ENCODE measurements around the gene NFS1. TPM values are rescaled to one million over a fixed set of nuclear protein-coding genes. Genes with fewer than 3 reads are reported as not detected.

The NFS1 gene
- total and polyA plus RNA-seq, 2 of the 8 experiments (the other 6 are each of a cell fraction or from before 2014, with no cell fraction given), result 26.1 to 38.8 TPM

- TF ChIP-seq CHD7 (IDR thresholded peaks at IDR 0.05; ENCODE audit: insufficient replicate concordance, low read length) (no peak), RNF2 (IDR thresholded peaks at IDR 0.05; ENCODE audit: borderline replicate concordance, low read depth, low read length, missing control alignments, poor library complexity, severe bottlenecking) (no peak), SIX5 (IDR thresholded peaks at IDR 0.05; ENCODE audit: low read depth, low read length) (no peak), RBBP5 (IDR thresholded peaks at IDR 0.05; ENCODE audit: borderline replicate concordance, low read depth, low read length) (no peak), KDM5A (IDR thresholded peaks at IDR 0.05; ENCODE audit: low read length) (no peak), SAP30 (IDR thresholded peaks at IDR 0.05; ENCODE audit: insufficient read depth, insufficient replicate concordance, low read length) (no peak), NANOG (IDR thresholded peaks at IDR 0.05; ENCODE audit: insufficient read depth, low read depth, low read length, poor library complexity, severe bottlenecking) (no peak), SP1 (IDR thresholded peaks at IDR 0.05; ENCODE audit: low read depth, low read length) (no peak)
These were observed 25.3 kb downstream of the NFS1 start (continued) for GRCh38 chr20:35673884-35674283.
